HG02885 (cell line): ENCODE data around the gene MEF2A.
"Not testable (repeated sequence)": the region's sequence is repeated elsewhere in the genome, so short reads cannot be mapped to it uniquely, and the experiment has no call there.

Experiments used
- ATAC-seq: cut with Tn5 transposase; IDR thresholded peaks from one replicate; pipeline ENCODE4 v1.9.1; 2021; ENCODE audit warnings: mild to moderate bottlenecking; ENCODE audit not compliant: unreplicated experiment, poor library complexity

MEF2A gene

DNA sequence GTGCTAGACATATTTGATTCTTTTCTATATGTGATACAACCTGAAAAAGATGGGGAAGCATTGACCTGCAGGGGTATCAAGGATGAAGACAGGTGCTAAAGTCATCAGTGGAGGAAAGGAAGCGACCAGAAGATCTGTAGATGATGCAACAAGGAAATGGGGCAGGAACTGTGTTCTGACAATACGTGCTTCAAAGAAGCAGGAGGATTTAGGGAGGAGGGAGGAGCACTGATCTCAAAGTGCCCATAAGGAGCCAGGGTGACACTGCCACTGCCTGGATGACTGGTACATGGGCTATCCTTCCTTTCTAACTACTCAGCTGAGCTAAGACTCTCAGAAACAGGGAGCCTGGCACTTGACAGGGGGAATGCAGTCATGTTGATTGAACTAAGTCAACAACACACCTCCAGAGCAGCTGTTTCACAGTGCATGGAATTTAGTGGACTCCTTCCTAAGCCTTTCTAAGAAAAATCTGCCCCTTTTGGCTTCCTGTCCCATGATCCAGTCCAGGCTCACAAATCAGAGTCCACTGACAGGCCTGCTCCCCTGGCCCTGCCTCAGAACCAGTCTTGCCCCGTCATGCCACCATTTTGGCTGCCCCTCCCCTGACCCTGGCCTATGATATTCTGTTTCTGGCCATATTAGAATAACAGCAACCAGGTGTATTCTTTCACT is 155.5 kb downstream of the MEF2A start:
- ATAC-seq: no peak

DNA sequence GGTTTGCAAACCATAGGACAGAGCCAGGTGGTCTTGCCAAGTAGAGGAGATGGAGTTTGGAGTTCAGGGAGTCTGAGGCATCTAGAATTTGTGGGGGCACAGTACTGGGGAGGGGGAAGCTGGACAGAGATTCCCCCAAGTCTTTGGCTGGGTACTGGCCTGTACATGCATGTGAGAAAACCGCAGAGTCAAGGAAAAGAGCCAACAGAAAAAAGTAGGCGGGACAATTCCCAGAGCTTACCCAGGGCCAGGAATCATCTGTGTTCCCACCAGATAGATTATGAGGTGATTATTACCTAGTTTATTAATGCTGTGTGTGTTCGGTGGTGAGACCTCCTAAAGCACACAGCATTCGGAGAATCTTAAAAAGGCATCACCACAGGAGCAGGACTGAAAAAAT is 156.1 kb downstream of the MEF2A start:
- ATAC-seq: no peak

DNA sequence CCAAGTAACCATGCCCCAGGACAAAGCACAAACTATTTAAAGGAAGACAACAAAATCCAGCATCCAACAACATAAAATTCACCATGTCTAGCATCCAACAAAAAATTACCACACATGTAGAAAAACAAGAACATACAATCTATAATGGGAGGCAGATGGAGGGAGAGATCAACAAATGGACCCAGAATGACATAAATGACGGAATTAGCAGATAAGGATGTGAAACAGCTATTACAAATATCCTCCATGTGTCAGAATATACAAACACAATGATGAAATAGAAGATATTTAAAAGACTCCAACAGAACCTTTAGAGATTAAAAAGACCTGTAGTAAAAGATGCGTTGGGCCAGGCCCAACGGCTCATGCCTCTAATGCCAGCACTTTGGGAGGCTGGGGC is 156.6 kb downstream of the MEF2A start:
- ATAC-seq: no peak

DNA sequence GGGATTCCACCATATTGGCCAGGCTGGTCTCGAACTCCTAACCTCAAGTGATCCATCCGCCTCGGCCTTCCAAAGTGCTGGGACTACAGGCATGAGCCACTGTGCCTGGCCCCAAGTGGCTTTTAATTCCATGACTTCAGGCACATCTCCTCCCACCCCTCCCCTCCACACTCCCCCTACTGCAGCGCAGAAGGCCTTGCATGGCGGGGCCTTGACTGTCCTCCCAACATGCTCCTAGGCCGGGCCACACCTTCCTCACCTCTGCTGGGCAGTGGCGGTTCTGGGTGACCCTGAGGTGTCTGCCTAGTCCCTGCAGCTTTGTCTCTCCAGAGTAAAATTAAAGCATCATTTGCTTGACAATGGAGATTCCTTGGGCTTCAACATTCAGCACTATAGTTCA is 160.5 kb downstream of the MEF2A start:
- no peak for ATAC-seq

DNA sequence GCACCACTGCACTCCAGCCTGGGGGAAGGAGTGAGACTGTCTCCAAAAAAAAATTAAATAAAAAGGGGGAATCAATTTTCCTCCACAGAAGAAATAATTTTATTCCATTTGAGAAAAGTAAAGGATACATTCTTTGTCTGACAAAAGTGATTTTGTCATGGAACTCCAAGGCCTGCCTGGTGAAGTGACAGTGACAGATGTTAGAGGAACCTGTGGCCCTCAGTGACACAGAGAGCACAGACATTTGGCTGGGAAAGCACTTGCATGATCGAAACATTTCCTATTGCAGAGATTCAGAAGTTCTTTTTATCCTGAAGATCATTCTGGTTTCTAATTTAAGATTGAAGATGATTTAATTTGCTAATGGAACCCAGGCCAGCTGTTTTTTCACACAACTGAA is 161.5 kb downstream of the MEF2A start:
- ATAC-seq: no peak

DNA sequence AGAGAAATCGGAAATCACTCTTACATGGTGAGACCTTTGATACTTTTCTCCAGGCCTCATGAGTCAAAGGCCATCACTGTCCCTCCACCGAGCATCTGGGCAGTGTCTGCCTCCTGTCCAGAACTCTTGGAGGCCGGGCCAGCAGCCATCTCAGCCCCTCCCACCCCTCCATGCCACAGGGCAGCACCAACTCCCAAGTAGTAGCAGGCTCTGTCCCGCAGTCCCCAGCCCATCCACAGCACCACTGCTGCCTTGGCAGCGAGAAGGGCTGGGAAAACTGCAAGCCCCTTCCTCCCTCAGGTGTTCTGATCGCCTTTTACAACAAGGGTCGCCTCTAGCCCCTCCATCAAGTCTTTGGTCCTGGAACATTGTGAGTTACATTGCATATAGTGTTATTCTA is 161.9 kb downstream of the MEF2A start:
- ATAC-seq: no peak

DNA sequence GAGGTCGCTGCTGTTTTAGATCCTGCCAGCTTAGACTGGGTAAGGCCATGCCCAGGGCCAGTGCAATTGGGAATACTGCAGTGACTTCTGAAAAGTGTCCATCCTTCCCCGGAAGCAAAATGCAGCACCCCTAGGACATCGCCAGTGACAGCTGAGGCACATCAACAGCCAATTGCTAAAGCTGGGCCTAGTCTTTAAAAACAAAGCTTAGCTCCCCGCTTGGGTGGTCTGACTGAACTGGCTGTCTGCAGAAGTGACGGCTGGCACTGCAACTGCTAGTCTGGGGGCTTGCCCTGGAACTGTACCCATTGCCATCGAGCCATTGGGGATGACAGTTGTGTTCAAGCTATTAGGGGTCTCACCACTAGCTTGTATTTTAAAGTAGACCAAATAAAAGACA is 163.1 kb downstream of the MEF2A start:
- ATAC-seq: no peak

DNA sequence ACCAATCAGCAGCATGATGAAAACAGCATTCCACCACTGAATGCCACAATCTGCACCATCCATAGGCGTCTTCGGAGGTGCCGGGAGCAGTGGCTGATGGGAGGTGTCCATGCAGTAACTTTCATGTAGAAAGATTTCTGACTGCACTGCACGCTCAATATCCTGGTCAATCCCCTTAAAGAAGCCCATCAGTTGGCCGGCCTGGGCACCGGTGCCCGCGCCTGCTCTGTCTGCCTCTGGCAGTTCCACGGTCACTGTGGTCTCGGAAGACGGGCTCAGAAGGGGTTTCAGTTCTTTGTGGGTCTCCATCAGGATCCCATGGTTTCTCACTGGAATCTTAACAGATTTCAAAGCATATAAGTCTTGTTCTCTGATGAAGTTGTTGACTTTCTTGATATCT is 163.5 kb downstream of the MEF2A start:
- no peak for ATAC-seq

DNA sequence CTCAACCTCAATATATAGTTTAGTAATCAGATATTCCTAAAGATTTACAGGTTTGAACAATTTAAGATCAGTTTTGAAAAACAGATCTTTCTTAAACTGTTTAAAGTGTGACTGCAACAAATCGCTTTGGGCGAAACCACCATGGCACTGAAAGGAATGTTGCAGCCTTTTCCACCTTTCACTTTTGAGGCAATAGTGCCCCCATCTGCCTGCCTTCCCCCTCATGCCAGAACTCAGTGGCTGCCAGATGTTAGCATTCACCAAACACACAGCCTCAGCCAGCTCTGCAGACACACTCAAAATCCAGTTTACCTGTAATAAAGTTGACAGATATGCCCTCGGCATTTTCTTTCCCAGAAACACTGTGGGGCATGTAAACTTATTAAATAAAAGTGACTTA is 164.1 kb downstream of the MEF2A start:
- no peak for ATAC-seq

DNA sequence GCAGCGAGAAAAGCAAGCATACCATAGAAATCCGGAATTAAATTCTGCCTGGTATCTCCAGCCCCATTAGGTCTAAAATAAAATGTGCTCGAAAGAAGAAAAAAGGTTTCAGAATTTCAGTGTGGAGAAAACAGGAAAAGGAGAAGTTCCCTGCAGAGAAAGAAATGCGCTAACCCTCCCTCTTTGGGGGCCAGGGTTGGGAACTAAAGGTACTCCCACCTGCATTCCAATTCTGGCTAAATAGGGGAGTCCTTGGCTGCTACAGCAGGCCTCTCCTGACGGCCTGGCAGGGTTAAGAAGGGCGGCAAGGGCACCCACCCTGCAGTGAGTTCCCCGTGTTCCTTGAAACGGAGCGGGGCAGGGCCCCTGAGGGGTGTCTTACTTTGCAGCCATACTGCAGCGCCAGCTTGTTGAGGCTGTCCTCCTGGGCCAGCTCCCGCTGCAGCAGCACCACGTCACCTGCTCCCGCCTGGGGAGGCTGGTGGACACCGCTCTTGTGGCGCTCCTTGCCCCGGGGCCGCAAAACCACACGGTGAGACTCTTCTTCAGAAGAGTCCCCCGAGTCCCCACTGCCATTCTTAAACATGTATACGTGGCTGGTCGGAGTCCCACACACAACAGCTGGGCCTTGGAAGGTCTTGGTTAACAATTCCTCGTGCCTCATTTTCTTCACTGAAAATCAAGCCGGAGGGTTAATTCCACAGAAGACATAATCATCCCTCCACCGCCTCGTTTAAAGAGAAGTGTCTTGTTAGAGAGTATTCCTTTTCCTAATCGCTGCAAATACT is 165.7 kb downstream of the MEF2A start:
- ATAC-seq: no peak

DNA sequence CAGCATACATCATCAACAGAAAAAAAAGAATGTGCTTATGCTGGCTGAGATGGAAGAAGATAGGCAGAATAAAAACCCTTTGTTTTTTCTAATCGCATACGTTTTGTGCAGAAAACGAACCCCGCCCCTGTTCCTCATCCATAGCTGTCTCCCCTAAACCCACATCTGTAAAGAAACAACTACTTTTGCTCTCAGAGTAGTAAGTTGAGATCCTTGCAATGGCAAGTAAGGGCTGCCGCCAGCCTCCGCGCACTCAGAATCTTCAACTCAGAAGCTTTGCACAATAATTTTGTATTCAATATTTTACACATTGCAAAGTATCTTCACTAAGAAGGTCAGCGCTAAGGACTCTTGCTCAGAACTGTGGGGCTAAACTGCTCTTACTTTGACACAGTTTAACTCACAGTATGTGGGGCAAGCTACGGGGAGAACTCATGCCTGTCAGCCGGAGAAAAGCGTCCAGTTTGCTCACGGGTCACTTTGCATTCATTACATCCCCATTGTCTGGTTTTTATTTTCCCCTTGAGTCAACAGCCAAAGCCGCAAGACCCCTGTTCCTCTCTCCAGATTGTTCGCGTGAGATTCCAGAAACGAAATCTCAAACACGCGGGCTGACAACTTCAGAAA is 166.5 kb downstream of the MEF2A start:
- ATAC-seq: no peak

DNA sequence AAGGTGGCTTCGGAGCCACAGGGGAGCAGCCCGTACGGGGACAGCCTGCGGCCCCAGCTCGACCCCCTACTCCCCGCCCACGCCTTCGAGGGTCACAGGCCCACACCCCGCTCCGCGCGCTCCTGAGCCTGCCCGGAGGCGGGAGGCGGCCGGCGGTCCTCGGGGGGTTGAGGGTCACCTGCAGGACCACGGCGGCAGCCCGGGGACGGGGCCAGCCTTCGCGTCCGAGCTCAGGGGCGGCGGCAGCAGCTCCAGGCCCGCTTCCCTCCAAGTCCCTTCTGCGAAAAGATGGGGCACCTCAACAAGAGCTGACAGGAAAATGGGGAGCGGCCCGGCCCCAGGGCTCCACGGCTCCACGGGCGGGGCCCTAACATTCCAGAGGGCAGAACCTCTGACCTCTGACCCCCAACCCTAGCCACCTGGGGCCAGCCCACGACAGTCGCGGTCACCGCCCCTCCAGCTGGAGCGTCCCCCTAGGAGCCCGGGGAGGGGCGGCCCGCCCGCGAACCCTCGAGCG is 167.0 kb downstream of the MEF2A start:
- peak; percentile 10 for ATAC-seq

DNA sequence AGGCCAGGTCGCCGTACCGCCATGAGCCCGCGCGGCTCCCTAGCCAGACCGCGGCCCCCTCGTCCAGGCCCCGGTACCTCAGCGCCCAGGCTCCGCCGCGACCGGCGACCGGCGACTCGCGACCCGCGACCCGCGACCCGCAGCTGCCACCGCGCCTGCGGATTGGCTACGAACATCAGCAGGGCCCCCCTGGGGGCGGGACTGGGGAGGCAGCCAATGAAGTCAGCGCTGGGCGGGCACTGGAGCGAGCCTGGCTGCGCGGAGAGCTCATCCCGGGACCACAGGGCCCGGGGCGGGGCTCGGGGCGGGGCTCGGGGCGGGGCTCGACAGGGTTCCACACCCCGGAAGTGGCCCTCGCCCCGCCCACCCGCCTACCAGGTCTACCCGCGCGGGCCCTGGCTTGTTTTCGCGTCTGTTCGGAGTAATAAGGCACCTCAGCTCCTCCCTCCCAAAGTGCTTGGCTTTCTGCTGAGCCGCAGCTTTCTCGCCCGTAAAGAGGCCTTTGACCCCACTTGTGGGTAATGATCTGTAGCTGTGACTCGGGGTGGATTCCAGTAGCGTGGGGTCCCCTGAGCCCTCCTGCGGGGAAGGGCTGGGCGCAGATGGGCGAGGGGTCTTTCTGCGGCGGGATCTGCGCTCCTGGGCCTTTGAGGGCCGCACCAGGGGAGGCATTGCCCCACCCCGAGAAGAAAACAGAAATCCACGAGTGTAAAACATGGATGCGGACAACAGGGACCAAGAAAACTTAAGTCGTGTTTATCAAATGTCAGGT is 167.7 kb downstream of the MEF2A start, which contains the start of gene LYSMD4:
Gene LYSMD4, minus strand, starts transcription at position 170 of the 772 bp plus-strand sequence. CDS start 1,438 bp downstream, outside the sequence.
- peak; percentile 99 for ATAC-seq

DNA sequence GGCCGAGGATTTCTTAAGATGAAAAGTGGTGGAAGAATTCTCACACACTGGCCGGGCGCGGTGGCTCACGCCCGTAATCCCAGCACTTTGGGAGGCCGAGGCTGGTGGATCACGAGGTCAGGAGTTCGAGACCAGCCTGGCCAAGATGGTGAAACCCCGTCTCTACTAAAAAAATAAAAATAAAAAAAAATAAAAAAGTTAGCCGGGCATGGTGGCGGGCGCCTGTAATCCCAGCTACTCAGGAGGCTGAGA is 168.2 kb downstream of the MEF2A start:
- ATAC-seq: not testable (repeated sequence)

DNA sequence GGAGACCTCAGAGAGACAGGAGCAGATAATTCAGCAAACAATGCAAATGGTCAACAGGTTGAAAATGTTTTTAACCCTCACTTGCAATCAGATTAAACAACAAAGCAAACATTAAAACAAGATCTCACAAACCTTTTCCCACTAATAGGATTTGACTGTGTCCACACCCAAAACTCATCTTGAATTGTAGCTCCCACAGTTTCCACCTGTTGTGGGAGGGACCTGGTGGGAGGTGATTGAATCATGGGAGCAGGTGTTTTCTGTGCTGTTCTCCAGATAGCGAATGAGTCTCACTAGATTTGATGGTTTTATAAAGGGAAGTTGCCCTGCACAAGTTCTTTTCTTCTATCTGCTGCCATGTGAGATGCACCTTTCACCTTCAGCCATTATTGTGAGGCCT is 168.8 kb downstream of the MEF2A start:
- no peak for ATAC-seq

DNA sequence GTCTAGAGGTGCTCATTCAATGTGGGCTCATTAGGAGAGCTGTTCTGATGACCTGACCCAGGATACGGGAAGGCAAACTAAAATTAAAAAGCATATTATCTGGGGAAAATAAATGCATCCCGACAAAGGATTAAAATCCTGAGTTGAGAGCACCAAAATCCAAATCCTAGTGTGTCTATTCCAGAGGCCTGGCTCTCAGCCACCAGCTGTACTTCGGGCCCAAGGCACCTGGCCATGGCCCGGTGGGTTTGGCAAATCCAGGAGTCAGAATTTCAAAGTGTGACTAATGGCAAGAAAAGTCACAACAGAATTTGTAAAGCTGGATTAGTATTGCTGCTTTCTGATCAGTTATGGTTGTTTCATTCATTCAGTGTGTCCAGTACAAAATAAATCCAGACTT is 170.1 kb downstream of the MEF2A start:
- no peak for ATAC-seq

DNA sequence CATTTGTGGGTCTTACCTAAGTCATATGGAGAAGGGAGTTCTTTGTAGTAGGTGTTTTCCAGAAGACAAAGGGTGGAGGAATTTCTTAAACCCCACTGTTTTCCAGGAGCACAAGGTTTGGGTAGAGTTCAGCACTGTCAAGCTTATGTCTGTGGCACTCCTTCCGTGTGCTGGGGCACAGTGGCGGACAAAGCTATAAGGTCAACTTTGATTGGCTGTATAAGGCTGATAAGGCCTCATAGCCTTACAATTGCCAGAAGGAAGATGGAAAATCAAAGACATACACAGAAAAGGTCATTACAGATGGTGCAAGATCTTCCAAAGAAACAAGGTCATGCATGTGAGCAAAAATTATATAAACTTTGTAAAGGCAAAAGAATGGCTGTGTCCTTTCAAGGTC is 170.9 kb downstream of the MEF2A start:
- ATAC-seq: no peak

DNA sequence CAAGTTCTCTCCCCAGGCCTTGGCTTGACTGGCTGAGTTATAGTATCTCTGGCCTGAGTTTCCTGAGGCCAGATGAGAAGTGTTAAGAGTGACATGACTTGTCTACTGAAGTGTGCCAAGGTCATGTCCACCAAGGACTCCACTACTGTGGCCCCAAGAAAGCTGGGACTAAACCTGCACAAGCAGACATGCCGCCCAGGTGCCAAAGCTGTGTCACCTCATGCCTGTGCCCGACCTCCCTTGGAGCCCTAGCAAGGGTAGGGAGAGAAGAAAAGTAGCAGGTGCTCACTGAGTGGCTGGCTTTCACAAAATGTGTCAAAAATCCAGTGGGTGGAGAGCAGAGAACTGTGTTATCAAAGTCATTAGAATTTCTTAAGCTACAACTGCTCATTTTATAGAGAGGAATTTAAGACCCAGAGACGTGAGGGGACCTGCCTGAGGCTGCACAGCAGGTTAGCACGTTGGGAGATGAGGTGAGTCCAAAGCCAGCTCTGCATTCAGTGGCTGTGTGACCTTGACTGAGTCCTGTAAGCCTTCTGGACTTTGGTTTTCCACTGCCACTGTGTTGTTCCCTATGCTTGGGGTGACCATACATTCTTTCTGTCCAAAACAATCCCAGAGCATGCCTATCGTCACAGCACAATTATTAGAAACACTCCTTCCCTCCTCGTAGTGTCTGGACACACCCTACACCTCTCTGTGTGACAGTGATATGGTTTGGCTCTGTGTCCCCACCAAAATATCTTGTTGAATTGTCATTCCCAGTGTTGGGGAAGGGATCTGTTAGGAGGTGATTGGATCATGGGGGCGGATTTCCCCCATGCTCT is 172.4 kb downstream of the MEF2A start:
- no peak for ATAC-seq

DNA sequence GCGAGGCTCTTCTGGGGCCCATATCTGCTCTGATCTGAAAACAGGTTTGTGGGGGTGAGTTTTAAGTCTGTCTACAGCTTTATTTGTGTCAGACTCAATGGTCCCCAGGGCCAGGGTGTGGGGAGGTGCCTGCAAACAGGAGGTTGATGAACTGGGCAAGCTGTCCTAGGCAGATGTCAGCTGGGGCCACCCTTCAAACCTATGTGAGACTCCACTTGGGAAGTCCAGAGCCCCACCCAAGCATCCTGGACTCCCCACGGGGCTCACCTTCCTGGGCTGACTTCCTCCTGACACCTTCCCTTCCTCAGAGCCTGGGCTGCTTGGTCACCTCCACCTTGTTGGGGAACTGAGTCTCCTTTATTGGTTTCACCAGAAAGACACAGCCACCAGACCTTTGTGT is 176.1 kb downstream of the MEF2A start:
- ATAC-seq: no peak

DNA sequence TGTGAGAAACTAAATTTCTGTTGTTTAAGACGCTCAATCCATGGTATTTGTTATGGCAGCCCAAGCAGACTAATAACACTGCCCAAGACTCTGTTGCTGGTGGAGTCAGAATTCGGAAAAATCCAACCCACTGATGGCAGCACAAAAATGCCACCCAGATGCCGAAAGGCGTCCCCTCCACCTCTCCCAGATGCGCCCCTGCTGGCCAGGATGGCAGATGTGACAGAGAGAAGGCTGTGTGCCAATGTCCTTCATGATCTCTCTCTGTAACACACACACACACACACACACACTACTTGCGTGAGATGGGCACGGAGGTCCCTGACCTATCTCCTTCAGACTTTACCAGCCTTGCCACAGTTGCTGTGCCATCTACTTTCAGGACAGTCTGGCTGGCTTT is 178.4 kb downstream of the MEF2A start:
- no peak for ATAC-seq
